SH-SY5Y (cell line): ENCODE data around the gene FKBP10.

Experiments used
- GATA2 ChIP-seq: IDR thresholded peaks from 2 replicates; pipeline ENCODE4 v1.6.1; 2011; ENCODE audit warnings: mild to moderate bottlenecking, low read depth, low read length
- GATA3 ChIP-seq: IDR thresholded peaks from 2 replicates; pipeline ENCODE4 v1.6.1; 2011; ENCODE audit warnings: low read depth, mild to moderate bottlenecking, low read length, moderate library complexity

DNA sequence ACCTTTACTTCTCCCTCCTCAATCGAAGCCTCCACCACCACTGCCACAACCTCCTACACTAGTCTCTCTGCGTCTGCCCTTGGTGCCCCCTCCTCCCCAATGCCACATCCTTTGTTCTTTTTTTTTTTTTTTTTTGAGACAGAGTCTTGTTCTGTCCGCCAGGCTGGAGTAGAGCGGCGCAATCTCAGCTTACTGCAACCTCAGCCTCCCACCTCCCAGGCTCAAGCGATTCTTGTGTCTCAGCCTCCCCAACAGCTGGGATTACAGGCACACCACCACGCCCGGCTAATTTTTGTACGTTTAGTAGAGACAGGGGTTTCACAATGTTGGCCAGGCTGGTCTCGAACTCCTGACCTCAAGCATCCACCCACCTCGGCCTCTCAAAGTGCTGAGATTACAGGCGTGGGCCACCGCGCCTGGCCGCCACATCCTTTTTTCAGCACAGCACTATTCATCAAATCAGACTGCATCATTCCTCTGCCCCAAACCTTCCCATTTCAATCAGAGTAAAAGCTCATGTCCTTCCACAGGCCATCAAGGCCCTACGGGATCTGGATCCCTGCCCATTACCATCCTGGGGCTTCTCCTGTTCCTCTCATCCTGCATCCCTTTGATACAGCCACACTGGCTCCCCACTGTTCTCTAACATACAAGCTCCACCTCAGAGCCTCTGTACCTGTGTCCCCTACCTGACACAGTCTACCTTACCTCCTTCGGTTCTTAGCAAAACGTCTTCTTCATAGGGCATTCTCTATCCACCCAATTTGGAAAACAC is 50.5 kb downstream of the FKBP10 start:
- TF ChIP-seq GATA2 = no peak
- no peak for TF ChIP-seq GATA3
